ENCODE measurements around the gene HAUS8.
"Not testable (repeated sequence)": the region's sequence is repeated elsewhere in the genome, so short reads cannot be mapped to it uniquely, and the experiment has no call there.

Gene HAUS8

GRCh38 chr19:17103177-17103576, 27.9 kb upstream of the HAUS8 start:
- DNase-seq (ENCODE audit: insufficient read length, low spot score): no peak
- FAIRE-seq: no peak
- TF ChIP-seq SPI1 (IDR thresholded peaks at IDR 0.05; ENCODE audit: low read depth, low read length) (no peak), POU2F2 (IDR thresholded peaks at IDR 0.05; ENCODE audit: low read depth, low read length) (no peak), TAF1 (IDR thresholded peaks at IDR 0.05; ENCODE audit: low read depth, low read length) (no peak), POLR2A (IDR thresholded peaks at IDR 0.05; ENCODE audit: low read depth, low read length) (no peak), POLR2AphosphoS5 (IDR thresholded peaks at IDR 0.05; ENCODE audit: low read depth, low read length) (no peak), PAX5 (IDR thresholded peaks at IDR 0.05; ENCODE audit: insufficient read depth, low read length, severe bottlenecking) (no peak)

- TF ChIP-seq POLR2AphosphoS5 (IDR thresholded peaks at IDR 0.05; ENCODE audit: low read depth, low read length) (no peak), POLR2A (IDR thresholded peaks at IDR 0.05; ENCODE audit: low read depth, low read length) (no peak), PAX5 (IDR thresholded peaks at IDR 0.05; ENCODE audit: insufficient read depth, low read length, severe bottlenecking) (no peak), SPI1 (IDR thresholded peaks at IDR 0.05; ENCODE audit: low read depth, low read length) (no peak), POU2F2 (IDR thresholded peaks at IDR 0.05; ENCODE audit: low read depth, low read length) (no peak), TAF1 (IDR thresholded peaks at IDR 0.05; ENCODE audit: low read depth, low read length) (no peak)
- no peak for FAIRE-seq
- no peak for DNase-seq (ENCODE audit: insufficient read length, low spot score)
These were observed 26.7 kb upstream of the HAUS8 start for GRCh38 chr19:17101686-17102628.

DNA sequence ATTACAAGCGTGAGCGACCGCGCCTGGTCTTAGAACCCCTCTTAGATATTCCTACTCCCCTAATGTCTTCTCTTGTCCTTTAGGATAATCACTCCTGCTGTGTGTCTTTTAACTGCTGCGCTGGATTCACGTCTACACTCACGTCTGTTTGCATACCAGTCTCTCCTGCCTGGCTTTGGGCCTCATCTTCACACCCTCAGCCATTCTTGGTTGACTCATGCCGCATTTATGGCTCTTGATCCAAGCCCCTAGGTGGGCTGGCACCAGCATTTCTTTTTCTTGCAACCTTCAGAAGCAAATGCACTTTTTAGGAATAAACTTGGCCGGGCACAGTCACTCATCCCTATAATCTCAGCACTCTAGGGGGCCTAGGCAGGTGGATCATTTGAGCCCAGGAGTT, 23.1 kb upstream of the HAUS8 start:
- TF ChIP-seq SPI1 (IDR thresholded peaks at IDR 0.05; ENCODE audit: low read depth, low read length): no peak
- TF ChIP-seq POU2F2 (IDR thresholded peaks at IDR 0.05; ENCODE audit: low read depth, low read length): no peak
- no peak for TF ChIP-seq PAX5 (IDR thresholded peaks at IDR 0.05; ENCODE audit: insufficient read depth, low read length, severe bottlenecking)
- no peak for TF ChIP-seq POLR2A (IDR thresholded peaks at IDR 0.05; ENCODE audit: low read depth, low read length)
- no peak for TF ChIP-seq TAF1 (IDR thresholded peaks at IDR 0.05; ENCODE audit: low read depth, low read length)
- no peak for TF ChIP-seq POLR2AphosphoS5 (IDR thresholded peaks at IDR 0.05; ENCODE audit: low read depth, low read length)
- DNase-seq (ENCODE audit: insufficient read length, low spot score): no peak
- no peak for FAIRE-seq

DNA sequence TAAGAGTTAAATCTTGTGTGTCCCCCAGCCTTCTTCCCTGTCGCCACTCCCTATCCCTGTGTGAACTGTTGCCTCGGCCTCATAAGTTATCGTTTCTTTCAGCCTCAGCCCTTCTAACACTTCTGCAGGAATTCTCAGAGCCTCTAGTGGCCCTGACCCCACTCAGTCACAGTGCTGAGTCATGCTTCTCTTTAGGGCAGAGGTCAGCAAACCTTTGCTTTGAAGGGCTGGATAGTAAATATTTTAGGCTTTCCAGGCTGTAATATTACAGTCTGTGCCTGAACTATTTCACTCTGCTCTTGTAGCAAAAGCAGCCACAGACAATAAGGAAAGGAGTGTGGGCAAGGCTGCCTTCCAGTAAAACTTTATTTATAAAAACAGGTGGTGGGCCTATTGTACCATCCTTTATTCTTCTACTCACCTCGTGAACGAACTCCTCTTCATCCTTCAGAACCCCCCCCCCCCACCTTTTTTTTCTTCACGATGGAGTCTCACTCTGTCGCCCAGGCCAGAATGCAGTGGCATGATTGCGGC, 22.4 kb upstream of the HAUS8 start:
- DNase-seq (ENCODE audit: insufficient read length, low spot score) (no peak), FAIRE-seq (no peak)
- TF ChIP-seq POLR2AphosphoS5 (IDR thresholded peaks at IDR 0.05; ENCODE audit: low read depth, low read length) (no peak), POU2F2 (IDR thresholded peaks at IDR 0.05; ENCODE audit: low read depth, low read length) (no peak), TAF1 (IDR thresholded peaks at IDR 0.05; ENCODE audit: low read depth, low read length) (no peak), PAX5 (IDR thresholded peaks at IDR 0.05; ENCODE audit: insufficient read depth, low read length, severe bottlenecking) (no peak), POLR2A (IDR thresholded peaks at IDR 0.05; ENCODE audit: low read depth, low read length) (no peak), SPI1 (IDR thresholded peaks at IDR 0.05; ENCODE audit: low read depth, low read length) (no peak)

GRCh38 chr19:17095141-17095919, 20.1 kb upstream of the HAUS8 start:
- TF ChIP-seq POU2F2 (IDR thresholded peaks at IDR 0.05; ENCODE audit: low read depth, low read length) (no peak), POLR2A (IDR thresholded peaks at IDR 0.05; ENCODE audit: low read depth, low read length) (no peak), SPI1 (IDR thresholded peaks at IDR 0.05; ENCODE audit: low read depth, low read length) (no peak), PAX5 (IDR thresholded peaks at IDR 0.05; ENCODE audit: insufficient read depth, low read length, severe bottlenecking) (no peak), TAF1 (IDR thresholded peaks at IDR 0.05; ENCODE audit: low read depth, low read length) (no peak), POLR2AphosphoS5 (IDR thresholded peaks at IDR 0.05; ENCODE audit: low read depth, low read length) (no peak)
- DNase-seq (ENCODE audit: insufficient read length, low spot score) (no peak), FAIRE-seq (no peak)

- DNase-seq (ENCODE audit: insufficient read length, low spot score); FAIRE-seq: not testable (repeated sequence)
These were observed 19.4 kb upstream of the HAUS8 start for GRCh38 chr19:17094694-17095093.

GRCh38 chr19:17092696-17093095, 17.4 kb upstream of the HAUS8 start:
- FAIRE-seq: no peak
- no peak for DNase-seq (ENCODE audit: insufficient read length, low spot score)
- TF ChIP-seq POU2F2 (IDR thresholded peaks at IDR 0.05; ENCODE audit: low read depth, low read length) (no peak), POLR2A (IDR thresholded peaks at IDR 0.05; ENCODE audit: low read depth, low read length) (no peak), POLR2AphosphoS5 (IDR thresholded peaks at IDR 0.05; ENCODE audit: low read depth, low read length) (0 out of 2 replicates have a peak, but pooled peaks have one; percentile 26)

- peak; percentile 67 for FAIRE-seq
- peak; percentile 61 for DNase-seq (ENCODE audit: insufficient read length, low spot score)
- TF ChIP-seq PAX5 (IDR thresholded peaks at IDR 0.05; ENCODE audit: insufficient read depth, low read length, severe bottlenecking) (no peak), SPI1 (IDR thresholded peaks at IDR 0.05; ENCODE audit: low read depth, low read length) (peak; percentile 80)
These were observed 16.6 kb upstream of the HAUS8 start for GRCh38 chr19:17091758-17092333.

GRCh38 chr19:17090583-17090982, 15.3 kb upstream of the HAUS8 start:
- peak; percentile 95 for FAIRE-seq
- peak; percentile 59 for DNase-seq (ENCODE audit: insufficient read length, low spot score)
- TF ChIP-seq SPI1 (IDR thresholded peaks at IDR 0.05; ENCODE audit: low read depth, low read length): peak; percentile 47
- no peak for TF ChIP-seq TAF1 (IDR thresholded peaks at IDR 0.05; ENCODE audit: low read depth, low read length)
- peak; percentile 40; the same call in 1 of the 2 replicates for TF ChIP-seq POLR2A (IDR thresholded peaks at IDR 0.05; ENCODE audit: low read depth, low read length)
- no peak for TF ChIP-seq PAX5 (IDR thresholded peaks at IDR 0.05; ENCODE audit: insufficient read depth, low read length, severe bottlenecking)
- 0 out of 2 replicates have a peak, but pooled peaks have one; percentile 54 for TF ChIP-seq POU2F2 (IDR thresholded peaks at IDR 0.05; ENCODE audit: low read depth, low read length)
- no peak for TF ChIP-seq POLR2AphosphoS5 (IDR thresholded peaks at IDR 0.05; ENCODE audit: low read depth, low read length)
